DMS53 treated with DMSO at 0.1 percent for 48 hours (cell line): ENCODE data around the gene AGAP1.

Experiments used
- DNase-seq: peaks from one replicate; lab custom pipeline; 2025; ENCODE audit not compliant: unreplicated experiment; lab: John Stamatoyannopoulos, UW

Gene AGAP1

GRCh38 chr2:236010920-236011685 lies 517.3 kb downstream of the AGAP1 start:
- DNase-seq, result no peak

GRCh38 chr2:236012155-236012554 lies 518.3 kb downstream of the AGAP1 start:
- no peak for DNase-seq

GRCh38 chr2:236014408-236015131 lies 520.7 kb downstream of the AGAP1 start:
- DNase-seq, result no peak

GRCh38 chr2:236015171-236015570 lies 521.3 kb downstream of the AGAP1 start:
- no peak for DNase-seq

GRCh38 chr2:236016496-236016895 lies 522.7 kb downstream of the AGAP1 start:
- no peak for DNase-seq

- no peak for DNase-seq
These were observed 523.6 kb downstream of the AGAP1 start for GRCh38 chr2:236017446-236017845.

GRCh38 chr2:236019434-236019833 lies 525.6 kb downstream of the AGAP1 start:
- DNase-seq, result no peak

- DNase-seq, result no peak
These were observed 527.7 kb downstream of the AGAP1 start for GRCh38 chr2:236021499-236022057.

- no peak for DNase-seq
These were observed 528.3 kb downstream of the AGAP1 start for GRCh38 chr2:236022128-236022527.

- no peak for DNase-seq
These were observed 532.0 kb downstream of the AGAP1 start for GRCh38 chr2:236025892-236026291.

- DNase-seq, result no peak
These were observed 533.0 kb downstream of the AGAP1 start for GRCh38 chr2:236026841-236027240.

GRCh38 chr2:236028066-236028465 lies 534.2 kb downstream of the AGAP1 start:
- DNase-seq, result no peak

- DNase-seq, result no peak
These were observed 539.6 kb downstream of the AGAP1 start for GRCh38 chr2:236033462-236033861.

- no peak for DNase-seq
These were observed 541.1 kb downstream of the AGAP1 start for GRCh38 chr2:236034974-236035373.

- DNase-seq, result no peak
These were observed 542.2 kb downstream of the AGAP1 start for GRCh38 chr2:236036045-236036444.

- no peak for DNase-seq
These were observed 544.3 kb downstream of the AGAP1 start for GRCh38 chr2:236038096-236038495.

- DNase-seq, result no peak
These were observed 546.9 kb downstream of the AGAP1 start for GRCh38 chr2:236040600-236041328.

GRCh38 chr2:236041616-236042015 lies 547.8 kb downstream of the AGAP1 start:
- DNase-seq, result no peak

GRCh38 chr2:236042087-236042486 lies 548.2 kb downstream of the AGAP1 start:
- DNase-seq, result no peak

GRCh38 chr2:236044191-236044590 lies 550.3 kb downstream of the AGAP1 start:
- DNase-seq, result no peak
